HEK293 (cell line): ENCODE results near the gene DNAJC30.

Experiments
- KLF16 ChIP-seq: fragments of 450-650 bp; formaldehyde crosslinking; IDR thresholded peaks from 2 replicates; pipeline ENCODE4 v1.5.1; 2017; ENCODE audit warnings: missing biosample characterization, missing genetic modification characterization
- MZF1 ChIP-seq: fragments of 450-650 bp; formaldehyde crosslinking; IDR thresholded peaks from 2 replicates; pipeline ENCODE4 v1.5.1; 2017; ENCODE audit warnings: missing biosample characterization, missing genetic modification characterization, borderline replicate concordance
- ZFP69B ChIP-seq: fragments of 450-650 bp; formaldehyde crosslinking; IDR thresholded peaks from 2 replicates; pipeline ENCODE4 v1.5.1; 2016; ENCODE audit warnings: missing biosample characterization, missing genetic modification characterization
- ZNF114 ChIP-seq: fragments of 450-650 bp; formaldehyde crosslinking; IDR thresholded peaks from 2 replicates; pipeline ENCODE4 v1.5.0; 2017; ENCODE audit warnings: missing biosample characterization, missing genetic modification characterization
- ZNF121 ChIP-seq: fragments of 450-650 bp; formaldehyde crosslinking; IDR thresholded peaks from 2 replicates; pipeline ENCODE4 v1.5.1; 2016; ENCODE audit warnings: missing biosample characterization, missing genetic modification characterization
- ZNF23 ChIP-seq: fragments of 450-650 bp; formaldehyde crosslinking; IDR thresholded peaks from 2 replicates; pipeline ENCODE4 v1.5.1; 2016; ENCODE audit warnings: missing biosample characterization, missing genetic modification characterization, borderline replicate concordance
- ZNF521 ChIP-seq: fragments of 450-650 bp; formaldehyde crosslinking; IDR thresholded peaks from 2 replicates; pipeline ENCODE4 v1.5.1; 2017; ENCODE audit warnings: missing biosample characterization, mild to moderate bottlenecking, missing genetic modification characterization
- ZNF701 ChIP-seq: fragments of 450-650 bp; formaldehyde crosslinking; IDR thresholded peaks from 2 replicates; pipeline ENCODE4 v1.5.1; 2016; ENCODE audit warnings: missing biosample characterization, missing genetic modification characterization
- TF ChIP-seq, protein P1 (sequence below): fragments of 450-650 bp; formaldehyde crosslinking; IDR thresholded peaks from 2 replicates; pipeline ENCODE4 v1.5.1; 2016; ENCODE audit warnings: missing biosample characterization, missing genetic modification characterization
- TF ChIP-seq, protein P2 (sequence below): fragments of 450-650 bp; formaldehyde crosslinking; IDR thresholded peaks from 2 replicates; pipeline ENCODE4 v1.5.1; 2016; ENCODE audit warnings: missing biosample characterization, missing genetic modification characterization
- TF ChIP-seq, protein P3 (sequence below): fragments of 450-650 bp; formaldehyde crosslinking; IDR thresholded peaks from 2 replicates; pipeline ENCODE4 v1.5.1; 2016; ENCODE audit warnings: missing biosample characterization, missing genetic modification characterization
- TF ChIP-seq, protein P4 (sequence below): fragments of 450-650 bp; formaldehyde crosslinking; conservative IDR thresholded peaks from 2 replicates; pipeline ENCODE4 v1.5.1; 2016; ENCODE audit warnings: low read depth, missing biosample characterization, missing genetic modification characterization

DNA sequence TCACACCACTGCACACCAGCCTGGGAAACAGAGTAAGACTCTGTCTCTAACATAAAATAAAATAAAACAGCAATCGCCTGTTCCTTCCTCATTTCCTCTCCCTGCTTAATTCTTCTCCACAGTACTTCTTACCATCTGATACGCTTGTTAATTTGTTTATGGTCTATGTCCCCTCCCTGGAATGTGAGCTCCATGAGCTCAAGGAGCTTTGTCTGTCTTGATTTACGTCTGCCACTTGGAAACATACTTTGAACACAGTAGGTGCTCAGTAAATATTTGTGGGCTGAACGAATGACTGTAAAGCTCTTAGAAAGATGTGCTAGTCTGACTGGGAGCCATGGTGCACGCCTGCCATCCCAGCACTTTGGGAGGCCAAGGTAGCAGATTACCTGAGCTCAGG lies 45.3 kb upstream of the DNAJC30 start:
- TF ChIP-seq, protein P1, sequence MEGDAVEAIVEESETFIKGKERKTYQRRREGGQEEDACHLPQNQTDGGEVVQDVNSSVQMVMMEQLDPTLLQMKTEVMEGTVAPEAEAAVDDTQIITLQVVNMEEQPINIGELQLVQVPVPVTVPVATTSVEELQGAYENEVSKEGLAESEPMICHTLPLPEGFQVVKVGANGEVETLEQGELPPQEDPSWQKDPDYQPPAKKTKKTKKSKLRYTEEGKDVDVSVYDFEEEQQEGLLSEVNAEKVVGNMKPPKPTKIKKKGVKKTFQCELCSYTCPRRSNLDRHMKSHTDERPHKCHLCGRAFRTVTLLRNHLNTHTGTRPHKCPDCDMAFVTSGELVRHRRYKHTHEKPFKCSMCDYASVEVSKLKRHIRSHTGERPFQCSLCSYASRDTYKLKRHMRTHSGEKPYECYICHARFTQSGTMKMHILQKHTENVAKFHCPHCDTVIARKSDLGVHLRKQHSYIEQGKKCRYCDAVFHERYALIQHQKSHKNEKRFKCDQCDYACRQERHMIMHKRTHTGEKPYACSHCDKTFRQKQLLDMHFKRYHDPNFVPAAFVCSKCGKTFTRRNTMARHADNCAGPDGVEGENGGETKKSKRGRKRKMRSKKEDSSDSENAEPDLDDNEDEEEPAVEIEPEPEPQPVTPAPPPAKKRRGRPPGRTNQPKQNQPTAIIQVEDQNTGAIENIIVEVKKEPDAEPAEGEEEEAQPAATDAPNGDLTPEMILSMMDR (tag by site-specific recombination): no peak
- no peak for TF ChIP-seq ZNF701
- no peak for TF ChIP-seq ZNF23 (tag by site-specific recombination)
- TF ChIP-seq ZNF521 (tag by site-specific recombination): no peak
- no peak for TF ChIP-seq MZF1 (tag by site-specific recombination)
- TF ChIP-seq, protein P2, sequence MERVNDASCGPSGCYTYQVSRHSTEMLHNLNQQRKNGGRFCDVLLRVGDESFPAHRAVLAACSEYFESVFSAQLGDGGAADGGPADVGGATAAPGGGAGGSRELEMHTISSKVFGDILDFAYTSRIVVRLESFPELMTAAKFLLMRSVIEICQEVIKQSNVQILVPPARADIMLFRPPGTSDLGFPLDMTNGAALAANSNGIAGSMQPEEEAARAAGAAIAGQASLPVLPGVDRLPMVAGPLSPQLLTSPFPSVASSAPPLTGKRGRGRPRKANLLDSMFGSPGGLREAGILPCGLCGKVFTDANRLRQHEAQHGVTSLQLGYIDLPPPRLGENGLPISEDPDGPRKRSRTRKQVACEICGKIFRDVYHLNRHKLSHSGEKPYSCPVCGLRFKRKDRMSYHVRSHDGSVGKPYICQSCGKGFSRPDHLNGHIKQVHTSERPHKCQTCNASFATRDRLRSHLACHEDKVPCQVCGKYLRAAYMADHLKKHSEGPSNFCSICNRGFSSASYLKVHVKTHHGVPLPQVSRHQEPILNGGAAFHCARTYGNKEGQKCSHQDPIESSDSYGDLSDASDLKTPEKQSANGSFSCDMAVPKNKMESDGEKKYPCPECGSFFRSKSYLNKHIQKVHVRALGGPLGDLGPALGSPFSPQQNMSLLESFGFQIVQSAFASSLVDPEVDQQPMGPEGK (tag by site-specific recombination): no peak
- TF ChIP-seq ZFP69B: no peak
- no peak for TF ChIP-seq KLF16
- TF ChIP-seq, protein P3, sequence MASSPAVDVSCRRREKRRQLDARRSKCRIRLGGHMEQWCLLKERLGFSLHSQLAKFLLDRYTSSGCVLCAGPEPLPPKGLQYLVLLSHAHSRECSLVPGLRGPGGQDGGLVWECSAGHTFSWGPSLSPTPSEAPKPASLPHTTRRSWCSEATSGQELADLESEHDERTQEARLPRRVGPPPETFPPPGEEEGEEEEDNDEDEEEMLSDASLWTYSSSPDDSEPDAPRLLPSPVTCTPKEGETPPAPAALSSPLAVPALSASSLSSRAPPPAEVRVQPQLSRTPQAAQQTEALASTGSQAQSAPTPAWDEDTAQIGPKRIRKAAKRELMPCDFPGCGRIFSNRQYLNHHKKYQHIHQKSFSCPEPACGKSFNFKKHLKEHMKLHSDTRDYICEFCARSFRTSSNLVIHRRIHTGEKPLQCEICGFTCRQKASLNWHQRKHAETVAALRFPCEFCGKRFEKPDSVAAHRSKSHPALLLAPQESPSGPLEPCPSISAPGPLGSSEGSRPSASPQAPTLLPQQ (tag by site-specific recombination): no peak
- no peak for TF ChIP-seq ZNF121 (tag by site-specific recombination)
- TF ChIP-seq ZNF114: no peak
- TF ChIP-seq, protein P4, sequence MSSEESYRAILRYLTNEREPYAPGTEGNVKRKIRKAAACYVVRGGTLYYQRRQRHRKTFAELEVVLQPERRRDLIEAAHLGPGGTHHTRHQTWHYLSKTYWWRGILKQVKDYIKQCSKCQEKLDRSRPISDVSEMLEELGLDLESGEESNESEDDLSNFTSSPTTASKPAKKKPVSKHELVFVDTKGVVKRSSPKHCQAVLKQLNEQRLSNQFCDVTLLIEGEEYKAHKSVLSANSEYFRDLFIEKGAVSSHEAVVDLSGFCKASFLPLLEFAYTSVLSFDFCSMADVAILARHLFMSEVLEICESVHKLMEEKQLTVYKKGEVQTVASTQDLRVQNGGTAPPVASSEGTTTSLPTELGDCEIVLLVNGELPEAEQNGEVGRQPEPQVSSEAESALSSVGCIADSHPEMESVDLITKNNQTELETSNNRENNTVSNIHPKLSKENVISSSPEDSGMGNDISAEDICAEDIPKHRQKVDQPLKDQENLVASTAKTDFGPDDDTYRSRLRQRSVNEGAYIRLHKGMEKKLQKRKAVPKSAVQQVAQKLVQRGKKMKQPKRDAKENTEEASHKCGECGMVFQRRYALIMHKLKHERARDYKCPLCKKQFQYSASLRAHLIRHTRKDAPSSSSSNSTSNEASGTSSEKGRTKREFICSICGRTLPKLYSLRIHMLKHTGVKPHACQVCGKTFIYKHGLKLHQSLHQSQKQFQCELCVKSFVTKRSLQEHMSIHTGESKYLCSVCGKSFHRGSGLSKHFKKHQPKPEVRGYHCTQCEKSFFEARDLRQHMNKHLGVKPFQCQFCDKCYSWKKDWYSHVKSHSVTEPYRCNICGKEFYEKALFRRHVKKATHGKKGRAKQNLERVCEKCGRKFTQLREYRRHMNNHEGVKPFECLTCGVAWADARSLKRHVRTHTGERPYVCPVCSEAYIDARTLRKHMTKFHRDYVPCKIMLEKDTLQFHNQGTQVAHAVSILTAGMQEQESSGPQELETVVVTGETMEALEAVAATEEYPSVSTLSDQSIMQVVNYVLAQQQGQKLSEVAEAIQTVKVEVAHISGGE (tag by site-specific recombination): no peak
